ENCODE measurements around the gene EBF3. TPM values are rescaled to one million over a fixed set of nuclear protein-coding genes. Genes with fewer than 3 reads are reported as not detected.
"Not testable (repeated sequence)": the region's sequence is repeated elsewhere in the genome, so short reads cannot be mapped to it uniquely, and the experiment has no call there.

The EBF3 gene
- total RNA-seq, 1 donor from 2014 or later: 33.4 TPM

GRCh38 chr10:129921065-129921670, 42.9 kb downstream of the EBF3 start:
- no peak overlapping the region for H3K27ac ChIP-seq (ENCODE audit: low read depth, low read length)
- peaks cover 6 to 14% (median 8%) of the 10 kb centered on the region in 3 donors for H3K4me1 ChIP-seq (ENCODE audit: control insufficient read depth in 3 of 3, insufficient read depth in 3 of 3, low read length in 3 of 3)
- H3K36me3 ChIP-seq (ENCODE audit: control insufficient read depth in 3 of 3, insufficient read depth in 3 of 3, low read length in 3 of 3): no peaks in the 10 kb centered on the region
- H3K9me3 ChIP-seq (ENCODE audit: control insufficient read depth in 3 of 3, low read length in 3 of 3): no peaks in the 10 kb centered on the region
- H3K9ac ChIP-seq (ENCODE audit: low read depth in 1 of 3, low read length in 3 of 3): no peak overlapping the region
- H3K27me3 ChIP-seq (ENCODE audit: control insufficient read depth in 3 of 3, insufficient read depth in 3 of 3, low read length in 3 of 3): no peaks in the 10 kb centered on the region
- H3K4me3 ChIP-seq (ENCODE audit: low read length in 3 of 3): no peak overlapping the region

DNA sequence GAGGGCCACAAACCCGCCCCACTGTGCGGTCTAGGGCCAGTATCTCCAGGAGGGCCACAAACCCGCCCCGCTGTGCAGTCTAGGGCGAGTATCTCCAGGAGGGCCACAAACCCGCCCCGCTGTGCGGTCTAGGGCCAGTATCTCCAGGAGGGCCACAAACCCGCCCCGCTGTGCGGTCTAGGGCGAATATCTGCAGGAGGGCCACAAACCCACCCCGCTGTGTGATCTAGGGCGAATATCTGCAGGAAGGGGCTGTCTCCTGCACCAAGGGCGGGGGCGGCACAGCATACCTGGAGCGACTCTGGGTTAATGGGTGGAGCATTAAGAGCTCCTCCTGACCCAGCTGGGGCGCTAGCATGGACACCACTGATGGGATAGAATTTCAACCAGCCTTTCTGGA, 43.9 kb downstream of the EBF3 start:
- not testable (repeated sequence) for H3K4me3 ChIP-seq (ENCODE audit: low read length in 3 of 3); H3K27me3 ChIP-seq (ENCODE audit: control insufficient read depth in 3 of 3, insufficient read depth in 3 of 3, low read length in 3 of 3)
- H3K4me1 ChIP-seq (ENCODE audit: control insufficient read depth in 3 of 3, insufficient read depth in 3 of 3, low read length in 3 of 3): peaks cover 8 to 14% (median 8%) of the 10 kb centered on the region in 3 donors

DNA sequence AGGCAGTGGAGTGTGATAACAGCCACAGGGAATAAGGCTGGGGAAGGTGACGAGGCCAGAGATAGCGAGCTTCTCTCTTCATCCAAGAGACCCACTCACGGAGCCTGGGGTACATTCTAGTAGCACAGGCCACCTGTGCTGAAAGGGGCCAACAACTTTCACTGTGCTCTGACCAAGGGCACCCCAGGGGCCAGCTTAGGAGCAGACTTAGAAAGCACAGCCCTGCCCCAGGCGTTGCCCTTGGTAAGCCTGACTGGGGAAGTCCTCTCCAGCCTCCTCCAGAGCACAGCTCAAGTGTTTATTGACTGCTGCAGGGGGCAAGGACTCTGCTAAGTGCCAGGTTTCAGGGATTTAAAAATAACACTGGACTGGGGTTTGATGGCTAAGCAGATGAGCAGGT, 44.7 kb downstream of the EBF3 start:
- Histone ChIP-seq H3K4me3 (ENCODE audit: low read length in 3 of 3) (no peak overlapping the region), H3K4me1 (ENCODE audit: control insufficient read depth in 3 of 3, insufficient read depth in 3 of 3, low read length in 3 of 3) (peaks cover 8 to 14% (median 8%) of the 10 kb centered on the region in 3 donors), H3K36me3 (ENCODE audit: control insufficient read depth in 3 of 3, insufficient read depth in 3 of 3, low read length in 3 of 3) (no peaks in the 10 kb centered on the region), H3K9me3 (ENCODE audit: control insufficient read depth in 3 of 3, low read length in 3 of 3) (no peaks in the 10 kb centered on the region), H3K27me3 (ENCODE audit: control insufficient read depth in 3 of 3, insufficient read depth in 3 of 3, low read length in 3 of 3) (no peaks in the 10 kb centered on the region), H3K9ac (ENCODE audit: low read depth in 1 of 3, low read length in 3 of 3) (no peak overlapping the region), H3K27ac (ENCODE audit: low read depth, low read length) (no peak overlapping the region)

More for the DNA sequence above, 43.9 kb downstream of the EBF3 start:
- not testable (repeated sequence) for H3K9me3 ChIP-seq (ENCODE audit: control insufficient read depth in 3 of 3, low read length in 3 of 3); H3K27ac ChIP-seq (ENCODE audit: low read depth, low read length); H3K9ac ChIP-seq (ENCODE audit: low read depth in 1 of 3, low read length in 3 of 3); H3K36me3 ChIP-seq (ENCODE audit: control insufficient read depth in 3 of 3, insufficient read depth in 3 of 3, low read length in 3 of 3)

- H3K36me3 ChIP-seq (ENCODE audit: control insufficient read depth in 3 of 3, insufficient read depth in 3 of 3, low read length in 3 of 3): no peaks in the 10 kb centered on the region
- no peak overlapping the region for H3K9ac ChIP-seq (ENCODE audit: low read depth in 1 of 3, low read length in 3 of 3)
- H3K9me3 ChIP-seq (ENCODE audit: control insufficient read depth in 3 of 3, low read length in 3 of 3): no peaks in the 10 kb centered on the region
- H3K27me3 ChIP-seq (ENCODE audit: control insufficient read depth in 3 of 3, insufficient read depth in 3 of 3, low read length in 3 of 3): no peaks in the 10 kb centered on the region
- H3K4me3 ChIP-seq (ENCODE audit: low read length in 3 of 3): no peak overlapping the region
- H3K27ac ChIP-seq (ENCODE audit: low read depth, low read length): no peak overlapping the region
- H3K4me1 ChIP-seq (ENCODE audit: control insufficient read depth in 3 of 3, insufficient read depth in 3 of 3, low read length in 3 of 3): peaks cover 8 to 14% (median 8%) of the 10 kb centered on the region in 3 donors
Measured at GRCh38 chr10:129918836-129919235, 45.2 kb downstream of the EBF3 start.

DNA sequence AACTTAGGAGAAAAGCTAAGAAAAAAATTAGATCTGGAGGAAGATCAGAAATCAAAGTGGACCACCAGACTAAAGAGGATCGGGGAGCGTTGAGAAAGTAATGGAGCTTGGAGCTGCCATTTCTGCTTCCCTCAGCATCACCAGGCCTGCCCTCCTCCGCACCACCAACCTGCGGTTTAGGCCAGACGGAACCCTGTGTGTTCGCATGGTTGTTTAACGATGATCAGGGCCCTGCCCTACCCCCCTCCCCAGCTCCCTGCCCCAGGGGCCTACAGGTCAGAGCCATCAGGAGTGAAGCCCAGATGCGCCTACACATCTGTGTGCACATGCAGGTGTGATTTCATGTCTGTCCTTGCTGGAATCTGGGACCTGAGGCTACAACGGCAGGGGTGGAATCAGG, 45.7 kb downstream of the EBF3 start:
- peaks cover 8 to 14% (median 10%) of the 10 kb centered on the region in 3 donors for H3K4me1 ChIP-seq (ENCODE audit: control insufficient read depth in 3 of 3, insufficient read depth in 3 of 3, low read length in 3 of 3)
- H3K4me3 ChIP-seq (ENCODE audit: low read length in 3 of 3): no peak overlapping the region
- no peak overlapping the region for H3K9ac ChIP-seq (ENCODE audit: low read depth in 1 of 3, low read length in 3 of 3)
- no peaks in the 10 kb centered on the region for H3K27me3 ChIP-seq (ENCODE audit: control insufficient read depth in 3 of 3, insufficient read depth in 3 of 3, low read length in 3 of 3)
- H3K9me3 ChIP-seq (ENCODE audit: control insufficient read depth in 3 of 3, low read length in 3 of 3): no peaks in the 10 kb centered on the region
- H3K27ac ChIP-seq (ENCODE audit: low read depth, low read length): no peak overlapping the region
- H3K36me3 ChIP-seq (ENCODE audit: control insufficient read depth in 3 of 3, insufficient read depth in 3 of 3, low read length in 3 of 3): no peaks in the 10 kb centered on the region

DNA sequence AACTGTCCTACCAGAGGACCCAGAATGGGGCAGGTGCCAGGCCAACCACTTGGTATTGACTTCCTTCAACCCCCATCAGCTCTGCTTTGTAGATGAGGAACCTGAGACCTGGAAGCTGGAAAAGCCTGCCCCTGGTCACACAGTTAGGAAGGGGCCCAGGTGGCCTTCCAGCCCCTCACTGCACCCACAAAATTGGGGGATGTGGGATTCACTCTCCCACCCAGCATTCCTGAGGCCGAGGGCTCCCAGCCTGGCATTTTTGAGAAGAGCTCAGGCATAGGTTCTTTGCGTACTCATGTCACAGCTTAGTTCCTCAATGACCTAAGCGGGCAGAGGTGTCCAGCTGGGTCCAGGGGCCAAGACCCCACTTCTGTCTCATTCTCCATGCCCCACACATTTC, 46.1 kb downstream of the EBF3 start:
- no peak overlapping the region for H3K27ac ChIP-seq (ENCODE audit: low read depth, low read length)
- no peaks in the 10 kb centered on the region for H3K9me3 ChIP-seq (ENCODE audit: control insufficient read depth in 3 of 3, low read length in 3 of 3)
- no peaks in the 10 kb centered on the region for H3K27me3 ChIP-seq (ENCODE audit: control insufficient read depth in 3 of 3, insufficient read depth in 3 of 3, low read length in 3 of 3)
- peaks cover 8 to 18% (median 13%) of the 10 kb centered on the region in 3 donors for H3K4me1 ChIP-seq (ENCODE audit: control insufficient read depth in 3 of 3, insufficient read depth in 3 of 3, low read length in 3 of 3)
- no peaks in the 10 kb centered on the region for H3K36me3 ChIP-seq (ENCODE audit: control insufficient read depth in 3 of 3, insufficient read depth in 3 of 3, low read length in 3 of 3)
- no peak overlapping the region for H3K4me3 ChIP-seq (ENCODE audit: low read length in 3 of 3)
- H3K9ac ChIP-seq (ENCODE audit: low read depth in 1 of 3, low read length in 3 of 3): no peak overlapping the region

- no peak overlapping the region for H3K27ac ChIP-seq (ENCODE audit: low read depth, low read length)
- peak overlapping the region in 1 of 3 donors; percentile 20 for H3K9ac ChIP-seq (ENCODE audit: low read depth in 1 of 3, low read length in 3 of 3)
- H3K4me1 ChIP-seq (ENCODE audit: control insufficient read depth in 3 of 3, insufficient read depth in 3 of 3, low read length in 3 of 3): peaks cover 5 to 19% (median 18%) of the 10 kb centered on the region in 3 donors
- no peaks in the 10 kb centered on the region for H3K9me3 ChIP-seq (ENCODE audit: control insufficient read depth in 3 of 3, low read length in 3 of 3)
- H3K27me3 ChIP-seq (ENCODE audit: control insufficient read depth in 3 of 3, insufficient read depth in 3 of 3, low read length in 3 of 3): no peaks in the 10 kb centered on the region
- no peaks in the 10 kb centered on the region for H3K36me3 ChIP-seq (ENCODE audit: control insufficient read depth in 3 of 3, insufficient read depth in 3 of 3, low read length in 3 of 3)
- H3K4me3 ChIP-seq (ENCODE audit: low read length in 3 of 3): no peak overlapping the region
Measured at GRCh38 chr10:129916506-129916995, 47.5 kb downstream of the EBF3 start.

DNA sequence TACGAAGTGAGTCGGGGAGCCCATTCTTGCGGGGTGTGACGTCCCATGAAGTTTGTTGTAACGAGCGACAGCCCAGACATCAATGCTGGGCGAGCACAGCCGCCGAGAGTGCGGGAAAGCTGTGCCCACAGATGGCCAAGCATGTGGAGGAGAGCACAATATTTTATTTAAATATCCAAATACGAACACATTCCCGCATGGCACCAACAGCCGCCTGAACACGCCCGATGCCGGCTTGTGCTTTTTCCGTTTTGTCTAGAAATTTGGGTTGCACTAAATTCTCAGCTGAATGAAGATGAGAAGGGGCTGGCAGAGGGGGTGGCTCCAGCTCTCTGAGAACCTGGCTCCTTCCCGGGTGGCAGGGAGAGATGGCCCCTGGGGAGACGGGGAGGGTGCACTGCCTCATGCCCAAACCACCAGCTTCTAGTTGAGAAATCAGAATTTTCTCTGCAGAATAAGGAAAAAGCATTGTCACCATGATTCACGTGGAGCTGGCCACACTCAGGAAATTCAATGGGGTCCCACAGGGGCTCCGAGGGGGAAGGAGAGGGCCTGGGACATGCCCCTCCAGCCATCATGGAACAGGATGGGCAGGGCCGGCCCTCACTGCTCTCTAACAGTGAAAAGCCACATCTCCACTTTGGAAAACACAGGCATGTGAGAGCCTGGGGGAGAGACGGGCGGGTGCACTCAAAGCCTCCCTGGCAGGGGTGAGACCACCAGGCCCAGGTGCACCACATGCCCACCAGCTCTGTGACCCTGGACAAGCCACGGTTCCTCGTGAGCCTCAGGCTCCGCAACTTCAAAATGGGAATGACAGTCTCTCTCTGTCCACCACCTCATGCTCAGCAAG, 48.3 kb downstream of the EBF3 start:
- Histone ChIP-seq H3K36me3 (ENCODE audit: control insufficient read depth in 3 of 3, insufficient read depth in 3 of 3, low read length in 3 of 3) (no peaks in the 10 kb centered on the region), H3K27me3 (ENCODE audit: control insufficient read depth in 3 of 3, insufficient read depth in 3 of 3, low read length in 3 of 3) (no peaks in the 10 kb centered on the region), H3K27ac (ENCODE audit: low read depth, low read length) (no peak overlapping the region), H3K4me1 (ENCODE audit: control insufficient read depth in 3 of 3, insufficient read depth in 3 of 3, low read length in 3 of 3) (peaks cover 5 to 23% (median 16%) of the 10 kb centered on the region in 3 donors), H3K9ac (ENCODE audit: low read depth in 1 of 3, low read length in 3 of 3) (no peak overlapping the region), H3K4me3 (ENCODE audit: low read length in 3 of 3) (no peak overlapping the region), H3K9me3 (ENCODE audit: control insufficient read depth in 3 of 3, low read length in 3 of 3) (no peaks in the 10 kb centered on the region)

DNA sequence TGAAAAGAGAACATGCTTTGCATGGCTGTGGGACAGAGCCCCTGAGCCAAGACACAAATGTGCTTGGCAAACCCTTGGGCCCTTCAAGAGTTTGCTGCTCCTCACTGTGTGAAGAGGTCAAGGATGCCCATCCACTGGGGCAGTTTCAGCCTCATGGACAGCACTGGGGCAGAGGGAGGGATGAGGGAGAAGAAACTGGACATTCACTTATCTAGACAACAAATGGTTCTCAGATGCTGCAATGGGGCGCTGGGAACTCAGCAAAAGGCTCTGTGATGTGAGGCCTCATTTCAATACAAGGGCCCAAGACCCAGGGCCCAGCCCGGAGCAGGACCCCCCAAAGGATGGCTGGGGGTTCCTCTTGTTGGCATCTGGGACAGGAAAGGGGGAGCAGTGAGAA, 49.1 kb downstream of the EBF3 start:
- Histone ChIP-seq H3K27me3 (ENCODE audit: control insufficient read depth in 3 of 3, insufficient read depth in 3 of 3, low read length in 3 of 3) (no peaks in the 10 kb centered on the region), H3K9me3 (ENCODE audit: control insufficient read depth in 3 of 3, low read length in 3 of 3) (no peaks in the 10 kb centered on the region), H3K9ac (ENCODE audit: low read depth in 1 of 3, low read length in 3 of 3) (no peak overlapping the region), H3K4me1 (ENCODE audit: control insufficient read depth in 3 of 3, insufficient read depth in 3 of 3, low read length in 3 of 3) (peaks cover 5 to 25% (median 15%) of the 10 kb centered on the region in 3 donors), H3K36me3 (ENCODE audit: control insufficient read depth in 3 of 3, insufficient read depth in 3 of 3, low read length in 3 of 3) (no peaks in the 10 kb centered on the region), H3K4me3 (ENCODE audit: low read length in 3 of 3) (no peak overlapping the region), H3K27ac (ENCODE audit: low read depth, low read length) (no peak overlapping the region)
